Neural cell (in vitro differentiated cells): ENCODE data around the gene NDFIP2. TPM values are rescaled to one million over a fixed set of nuclear protein-coding genes. Genes with fewer than 3 reads are reported as not detected.

Experiments used
- H2AFZ ChIP-seq: fragments of 200-600, 300-800 bp; sonication (generic), shearing (Covaris generic); 2 replicates; pipeline ENCODE4 v1.6.0; 2014; ENCODE audit warnings: low read depth, mild to moderate bottlenecking, antibody characterized with exemption, low read length, moderate library complexity
- H3F3A ChIP-seq: fragments of 200-600 bp; shearing (Covaris generic); 2 replicates; pipeline ENCODE4 v1.6.1; 2016; ENCODE audit warnings: mild to moderate bottlenecking, moderate library complexity, mixed read lengths, antibody characterized with exemption, low read length; ENCODE audit not compliant: insufficient read depth, poor library complexity, severe bottlenecking
- H3K27ac ChIP-seq: fragments of 200-600, 300-800 bp; sonication (generic), shearing (Covaris generic); 2 replicates; pipeline ENCODE4 v1.5.1; 2014; ENCODE audit warnings: mild to moderate bottlenecking, low read length, moderate library complexity
- H3K27me3 ChIP-seq: fragments of 300-800, 200-600 bp; sonication (generic), shearing (Covaris generic); 2 replicates; pipeline ENCODE4 v1.6.0; 2014; ENCODE audit warnings: mild to moderate bottlenecking, low read depth, low read length, moderate library complexity; ENCODE audit not compliant: insufficient read depth
- H3K36me3 ChIP-seq: fragments of 300-800, 200-600 bp; sonication (generic), shearing (Covaris generic); 2 replicates; pipeline ENCODE4 v1.5.1; 2014; ENCODE audit warnings: mild to moderate bottlenecking, antibody characterized with exemption, low read length, moderate library complexity; ENCODE audit not compliant: insufficient read depth
- H3K4me2 ChIP-seq: fragments of 300-800, 200-600 bp; sonication (generic), shearing (Covaris generic); 2 replicates; pipeline ENCODE4 v1.6.0; 2014; ENCODE audit warnings: mild to moderate bottlenecking, low read length
- H3K4me3 ChIP-seq: fragments of 300-800, 200-600 bp; sonication (generic), shearing (Covaris generic); 2 replicates; pipeline ENCODE4 v1.5.1; 2014; ENCODE audit warnings: mild to moderate bottlenecking, low read length, moderate library complexity
- H3K79me2 ChIP-seq: fragments of 200-600 bp; shearing (Covaris generic); replicated peaks from 2 replicates; pipeline ENCODE4 v1.6.0; 2014; ENCODE audit warnings: mild to moderate bottlenecking, low read length, moderate library complexity; ENCODE audit not compliant: insufficient read depth
- H3K9ac ChIP-seq: fragments of 300-800, 200-600 bp; sonication (generic), shearing (Covaris generic); 2 replicates; pipeline ENCODE4 v1.6.1; 2016; ENCODE audit warnings: mild to moderate bottlenecking, low read length, mixed read lengths
- H3K9me2 ChIP-seq: fragments of 200-600 bp; shearing (Covaris generic); 2 replicates; pipeline ENCODE4 v1.6.1; 2016; ENCODE audit warnings: mild to moderate bottlenecking, low read length, mixed read lengths; ENCODE audit not compliant: insufficient read depth
- H3K9me3 ChIP-seq: fragments of 200-600, 300-800 bp; sonication (generic), shearing (Covaris generic); 2 replicates; pipeline ENCODE4 v1.6.1; 2016; ENCODE audit warnings: mild to moderate bottlenecking, mixed run types, low read length, moderate library complexity, mixed read lengths
- H4K20me1 ChIP-seq: fragments of 200-600 bp; shearing (Covaris generic); 2 replicates; pipeline ENCODE4 v1.6.1; 2016; ENCODE audit warnings: mild to moderate bottlenecking, mixed run types; ENCODE audit not compliant: insufficient read depth
- EP300 ChIP-seq: fragments of 450-650 bp; conservative IDR thresholded peaks from 2 replicates; pipeline ENCODE4 v1.6.1; 2014; ENCODE audit warnings: antibody characterized with exemption, mild to moderate bottlenecking, moderate library complexity; ENCODE audit not compliant: poor library complexity, severe bottlenecking
- EZH2 ChIP-seq: fragments of 200-600, 300-800 bp; shearing (Covaris generic), sonication (generic); IDR thresholded peaks from 2 replicates; pipeline ENCODE4 v1.6.1; 2014; ENCODE audit warnings: antibody characterized with exemption, low read length, borderline replicate concordance, mild to moderate bottlenecking; ENCODE audit not compliant: insufficient read depth, poor library complexity, severe bottlenecking
- MXI1 ChIP-seq: fragments of 450-650 bp; conservative IDR thresholded peaks from 2 replicates; pipeline ENCODE4 v1.6.1; 2014; ENCODE audit warnings: antibody characterized with exemption, mild to moderate bottlenecking; ENCODE audit not compliant: poor library complexity, severe bottlenecking
- POLR2AphosphoS5 ChIP-seq: IDR thresholded peaks from 2 replicates; pipeline ENCODE4 v1.6.1; 2012
- RAD21 ChIP-seq: fragments of 450-650 bp; conservative IDR thresholded peaks from 2 replicates; pipeline ENCODE4 v1.6.1; 2014; ENCODE audit warnings: antibody characterized with exemption, mild to moderate bottlenecking, moderate library complexity
- SMC3 ChIP-seq: fragments of 450-650 bp; conservative IDR thresholded peaks from 2 replicates; pipeline ENCODE4 v1.6.1; 2014; ENCODE audit warnings: antibody characterized with exemption, mild to moderate bottlenecking, moderate library complexity; ENCODE audit not compliant: poor library complexity
- TAF1 ChIP-seq: IDR thresholded peaks from 2 replicates; pipeline ENCODE4 v1.6.1; 2012; ENCODE audit warnings: low read depth
- polyA plus RNA-seq: library from polyadenylated mRNA; depleted of rRNA; stranded (reverse); fragments of >200 nt; gene quantifications from 2 replicates; pipeline ENCODE4 v1.2.3, GENCODE V29; 2014
- TF ChIP-seq, protein P1 (sequence below): IDR thresholded peaks from 2 replicates; pipeline ENCODE4 v1.6.1; 2012; ENCODE audit warnings: borderline replicate concordance
- TF ChIP-seq, protein P2 (sequence below): fragments of 450-650 bp; IDR thresholded peaks from 2 replicates; pipeline ENCODE4 v1.5.1; 2014; ENCODE audit warnings: antibody characterized with exemption, mild to moderate bottlenecking, moderate library complexity; ENCODE audit not compliant: poor library complexity, severe bottlenecking

Gene NDFIP2
- polyA plus RNA-seq, 1 donor from 2014 or later: 41.2 TPM

DNA sequence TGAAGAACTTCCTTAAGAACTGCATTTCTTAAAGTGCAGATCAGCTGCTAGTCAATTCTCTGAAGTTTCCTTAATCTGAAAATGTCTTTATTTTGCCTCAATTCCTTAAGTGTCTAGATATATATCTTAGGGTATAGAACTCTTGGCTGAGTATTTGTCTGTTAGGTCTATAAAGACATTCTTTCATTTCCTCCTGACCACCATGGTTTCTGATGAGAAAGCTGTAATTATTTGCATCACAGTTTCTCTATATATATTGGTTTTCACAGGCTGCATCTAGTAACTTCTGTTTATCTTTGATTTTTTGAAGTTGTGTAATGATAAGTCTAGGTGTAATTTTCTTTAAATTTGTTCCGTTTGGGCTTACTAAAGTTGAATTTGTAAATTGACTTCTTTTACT lies 15.2 kb downstream of the NDFIP2 start:
- Histone ChIP-seq H3K4me3 (no peak overlapping the region), H3K36me3 (no peaks in the 10 kb centered on the region), H3K4me2 (no peak overlapping the region), H2AFZ (no peak overlapping the region), H3K9me3 (no peaks in the 10 kb centered on the region), H4K20me1 (no peaks in the 10 kb centered on the region), H3K79me2 (no peaks in the 10 kb centered on the region), H3F3A (no peaks in the 10 kb centered on the region), H3K27me3 (no peaks in the 10 kb centered on the region), H3K9ac (no peak overlapping the region), H3K9me2 (no peaks in the 10 kb centered on the region), H3K27ac (no peak overlapping the region)
- TF ChIP-seq RAD21 (no peak), EP300 (no peak), MXI1 (no peak), SMC3 (no peak), TAF1 (no peak), EZH2 (no peak), POLR2AphosphoS5 (no peak)
- TF ChIP-seq, protein P1, sequence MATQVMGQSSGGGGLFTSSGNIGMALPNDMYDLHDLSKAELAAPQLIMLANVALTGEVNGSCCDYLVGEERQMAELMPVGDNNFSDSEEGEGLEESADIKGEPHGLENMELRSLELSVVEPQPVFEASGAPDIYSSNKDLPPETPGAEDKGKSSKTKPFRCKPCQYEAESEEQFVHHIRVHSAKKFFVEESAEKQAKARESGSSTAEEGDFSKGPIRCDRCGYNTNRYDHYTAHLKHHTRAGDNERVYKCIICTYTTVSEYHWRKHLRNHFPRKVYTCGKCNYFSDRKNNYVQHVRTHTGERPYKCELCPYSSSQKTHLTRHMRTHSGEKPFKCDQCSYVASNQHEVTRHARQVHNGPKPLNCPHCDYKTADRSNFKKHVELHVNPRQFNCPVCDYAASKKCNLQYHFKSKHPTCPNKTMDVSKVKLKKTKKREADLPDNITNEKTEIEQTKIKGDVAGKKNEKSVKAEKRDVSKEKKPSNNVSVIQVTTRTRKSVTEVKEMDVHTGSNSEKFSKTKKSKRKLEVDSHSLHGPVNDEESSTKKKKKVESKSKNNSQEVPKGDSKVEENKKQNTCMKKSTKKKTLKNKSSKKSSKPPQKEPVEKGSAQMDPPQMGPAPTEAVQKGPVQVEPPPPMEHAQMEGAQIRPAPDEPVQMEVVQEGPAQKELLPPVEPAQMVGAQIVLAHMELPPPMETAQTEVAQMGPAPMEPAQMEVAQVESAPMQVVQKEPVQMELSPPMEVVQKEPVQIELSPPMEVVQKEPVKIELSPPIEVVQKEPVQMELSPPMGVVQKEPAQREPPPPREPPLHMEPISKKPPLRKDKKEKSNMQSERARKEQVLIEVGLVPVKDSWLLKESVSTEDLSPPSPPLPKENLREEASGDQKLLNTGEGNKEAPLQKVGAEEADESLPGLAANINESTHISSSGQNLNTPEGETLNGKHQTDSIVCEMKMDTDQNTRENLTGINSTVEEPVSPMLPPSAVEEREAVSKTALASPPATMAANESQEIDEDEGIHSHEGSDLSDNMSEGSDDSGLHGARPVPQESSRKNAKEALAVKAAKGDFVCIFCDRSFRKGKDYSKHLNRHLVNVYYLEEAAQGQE: no peak
- TF ChIP-seq, protein P2, sequence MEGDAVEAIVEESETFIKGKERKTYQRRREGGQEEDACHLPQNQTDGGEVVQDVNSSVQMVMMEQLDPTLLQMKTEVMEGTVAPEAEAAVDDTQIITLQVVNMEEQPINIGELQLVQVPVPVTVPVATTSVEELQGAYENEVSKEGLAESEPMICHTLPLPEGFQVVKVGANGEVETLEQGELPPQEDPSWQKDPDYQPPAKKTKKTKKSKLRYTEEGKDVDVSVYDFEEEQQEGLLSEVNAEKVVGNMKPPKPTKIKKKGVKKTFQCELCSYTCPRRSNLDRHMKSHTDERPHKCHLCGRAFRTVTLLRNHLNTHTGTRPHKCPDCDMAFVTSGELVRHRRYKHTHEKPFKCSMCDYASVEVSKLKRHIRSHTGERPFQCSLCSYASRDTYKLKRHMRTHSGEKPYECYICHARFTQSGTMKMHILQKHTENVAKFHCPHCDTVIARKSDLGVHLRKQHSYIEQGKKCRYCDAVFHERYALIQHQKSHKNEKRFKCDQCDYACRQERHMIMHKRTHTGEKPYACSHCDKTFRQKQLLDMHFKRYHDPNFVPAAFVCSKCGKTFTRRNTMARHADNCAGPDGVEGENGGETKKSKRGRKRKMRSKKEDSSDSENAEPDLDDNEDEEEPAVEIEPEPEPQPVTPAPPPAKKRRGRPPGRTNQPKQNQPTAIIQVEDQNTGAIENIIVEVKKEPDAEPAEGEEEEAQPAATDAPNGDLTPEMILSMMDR: no peak

DNA sequence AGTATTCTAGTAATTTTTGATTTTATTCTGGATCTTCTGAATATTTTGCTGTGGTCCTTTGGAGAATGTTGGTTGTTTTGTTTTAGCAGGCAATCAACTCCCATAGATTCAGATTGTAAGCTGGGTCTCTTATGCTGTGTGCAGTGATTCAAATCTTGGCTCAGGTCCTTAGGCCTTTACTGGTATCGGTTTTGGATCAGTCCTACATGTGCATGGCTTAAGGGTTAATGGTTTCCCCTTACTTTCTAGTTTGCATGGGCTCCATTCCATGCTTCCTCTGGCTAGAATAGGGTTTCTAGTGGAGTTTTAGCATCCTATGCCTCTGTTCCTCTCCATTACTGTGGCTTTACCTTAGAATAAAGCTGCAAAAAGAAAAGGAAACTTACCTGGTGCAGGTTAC lies 16.1 kb downstream of the NDFIP2 start:
- Histone ChIP-seq H3K9me3 (no peaks in the 10 kb centered on the region), H3K27me3 (no peaks in the 10 kb centered on the region), H4K20me1 (no peaks in the 10 kb centered on the region), H3K27ac (no peak overlapping the region), H3K36me3 (no peaks in the 10 kb centered on the region), H3K9me2 (no peaks in the 10 kb centered on the region), H3K4me2 (no peak overlapping the region), H3K4me3 (no peak overlapping the region), H3K79me2 (no peaks in the 10 kb centered on the region), H3K9ac (no peak overlapping the region), H2AFZ (no peak overlapping the region), H3F3A (no peaks in the 10 kb centered on the region)
- TF ChIP-seq EP300 (no peak), MXI1 (no peak)
- TF ChIP-seq, protein P2: no peak
